GM21737 (cell line): ENCODE data around the gene CFLAR.
"Not testable (repeated sequence)": the region's sequence is repeated elsewhere in the genome, so short reads cannot be mapped to it uniquely, and the experiment has no call there.

Source experiments
- ATAC-seq: cut with Tn5 transposase; IDR thresholded peaks from one replicate; pipeline ENCODE4 v1.9.1; 2021; ENCODE audit warnings: mild to moderate bottlenecking, moderate library complexity; ENCODE audit not compliant: unreplicated experiment

CFLAR gene

GRCh38 chr2:201144101-201145051 is 28.4 kb downstream of the CFLAR start:
- ATAC-seq = no peak

- ATAC-seq = no peak
Observed at GRCh38 chr2:201148434-201148990, 32.5 kb downstream of the CFLAR start.

DNA sequence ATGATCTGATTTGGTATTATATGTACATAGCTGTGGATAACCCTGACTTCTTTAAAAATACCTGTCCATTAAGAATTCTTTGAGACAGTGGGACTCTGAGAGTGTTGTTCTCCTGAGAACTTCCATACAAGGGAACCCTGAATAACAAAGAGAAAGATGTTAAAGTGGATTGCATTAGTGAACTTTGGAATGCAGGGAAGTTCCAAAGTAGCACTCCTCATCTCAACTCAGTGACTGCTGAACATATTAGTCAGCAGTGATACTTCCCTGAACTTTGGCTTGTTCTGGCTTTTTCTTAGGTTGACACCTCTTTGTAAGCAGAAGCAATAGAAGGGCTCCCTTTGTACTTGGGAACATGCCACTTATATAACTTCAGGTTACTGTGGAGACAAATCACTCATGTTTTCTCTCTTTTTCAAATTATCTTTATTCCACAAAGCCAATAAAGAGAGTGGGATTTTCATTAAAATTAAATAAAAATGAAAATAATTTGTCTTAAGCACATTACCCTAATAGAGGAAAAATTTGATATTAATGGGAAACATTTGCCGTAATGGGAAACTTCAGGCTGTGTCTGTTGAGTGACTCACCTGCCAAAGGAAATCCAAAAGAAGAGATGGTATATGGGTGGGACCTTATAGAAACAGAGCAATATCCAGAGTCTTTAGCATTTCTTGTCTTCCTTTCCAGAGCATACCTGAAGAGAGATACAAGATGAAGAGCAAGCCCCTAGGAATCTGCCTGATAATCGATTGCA is 33.3 kb downstream of the CFLAR start:
- ATAC-seq = no peak

DNA sequence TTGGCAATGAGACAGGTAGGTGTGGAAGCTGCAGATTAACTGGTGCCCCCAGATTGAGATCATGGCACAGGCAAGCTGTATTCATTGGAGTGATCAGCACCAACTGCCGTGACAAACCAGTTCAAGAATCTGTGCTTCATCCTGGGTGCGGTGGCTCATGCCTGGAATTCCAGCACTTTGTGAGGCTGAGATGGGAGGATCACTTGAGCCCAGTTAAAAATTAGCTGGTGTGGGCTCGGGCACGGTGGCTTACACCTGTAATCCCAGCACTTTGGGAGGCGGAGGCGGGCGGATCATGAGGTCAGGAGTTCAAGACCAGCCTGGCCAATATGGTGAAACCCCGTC is 33.8 kb downstream of the CFLAR start:
- not testable (repeated sequence) for ATAC-seq

DNA sequence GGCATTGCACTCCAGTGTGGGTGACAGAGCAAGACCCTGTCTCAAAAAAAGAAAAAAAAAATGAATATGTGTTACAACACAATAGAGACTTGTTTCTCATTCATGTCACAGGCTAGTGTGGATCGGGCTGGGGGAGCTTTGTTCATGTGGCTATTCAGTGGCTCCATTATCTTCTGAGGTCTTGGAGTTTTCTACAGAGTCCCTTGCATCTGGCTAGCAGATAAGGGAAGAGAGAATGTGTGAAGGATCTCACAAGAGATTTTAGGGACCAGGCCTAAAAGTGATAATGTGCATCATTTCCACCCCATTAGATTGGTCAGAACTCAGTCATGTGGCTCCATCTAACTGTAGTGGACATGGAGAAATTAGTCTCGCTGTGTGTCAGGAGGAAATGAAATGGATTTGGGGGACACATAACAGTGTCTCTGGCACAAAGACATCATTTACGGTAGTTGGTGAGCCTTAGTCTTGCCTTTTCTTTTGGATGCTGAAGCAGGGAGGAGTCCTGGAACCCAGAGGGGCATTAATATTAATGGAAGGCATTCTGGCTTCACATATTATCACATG is 34.6 kb downstream of the CFLAR start:
- ATAC-seq = no peak

DNA sequence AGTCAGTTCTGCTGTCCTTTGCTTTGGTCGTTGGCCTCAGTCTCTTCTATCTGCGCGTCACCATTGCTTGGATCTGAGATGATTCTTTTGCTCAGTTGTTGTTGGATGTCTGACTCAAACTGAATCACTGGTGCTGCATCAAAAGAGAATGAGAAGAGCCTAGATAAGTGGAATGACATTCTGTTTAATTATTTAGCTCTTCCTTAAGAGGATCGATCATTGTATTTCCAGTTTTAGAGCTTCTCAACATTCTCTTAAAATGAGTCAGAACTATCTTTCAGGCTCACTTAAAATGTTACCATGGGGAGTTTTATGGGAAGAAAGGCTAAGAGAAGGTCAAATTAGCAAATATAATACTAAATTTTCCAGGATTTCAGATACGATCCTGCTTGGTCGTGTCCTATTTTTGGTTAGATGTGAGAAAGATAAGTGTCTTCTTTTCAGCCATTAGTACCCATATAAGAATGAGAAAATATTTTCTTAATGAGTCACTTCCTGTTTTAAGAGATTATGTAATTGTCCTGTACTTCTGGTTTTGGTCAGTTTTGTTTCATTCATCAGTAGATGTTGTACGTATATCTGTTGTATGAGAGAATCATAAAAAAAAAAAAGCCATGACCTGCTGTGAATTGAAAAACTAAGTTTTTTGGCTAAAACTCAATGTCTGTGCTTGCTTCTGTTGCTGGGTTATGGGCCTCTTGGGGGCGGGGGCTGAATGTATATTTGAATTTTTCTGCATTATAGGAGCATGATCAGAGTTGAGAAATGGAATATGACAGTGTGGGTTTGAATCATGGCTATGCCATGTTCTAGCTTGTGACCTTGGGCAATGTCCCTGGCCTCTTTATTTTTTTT is 35.4 kb downstream of the CFLAR start:
- peak; percentile 67 for ATAC-seq

- ATAC-seq = no peak
Observed at GRCh38 chr2:201152517-201152916, 36.6 kb downstream of the CFLAR start.

DNA sequence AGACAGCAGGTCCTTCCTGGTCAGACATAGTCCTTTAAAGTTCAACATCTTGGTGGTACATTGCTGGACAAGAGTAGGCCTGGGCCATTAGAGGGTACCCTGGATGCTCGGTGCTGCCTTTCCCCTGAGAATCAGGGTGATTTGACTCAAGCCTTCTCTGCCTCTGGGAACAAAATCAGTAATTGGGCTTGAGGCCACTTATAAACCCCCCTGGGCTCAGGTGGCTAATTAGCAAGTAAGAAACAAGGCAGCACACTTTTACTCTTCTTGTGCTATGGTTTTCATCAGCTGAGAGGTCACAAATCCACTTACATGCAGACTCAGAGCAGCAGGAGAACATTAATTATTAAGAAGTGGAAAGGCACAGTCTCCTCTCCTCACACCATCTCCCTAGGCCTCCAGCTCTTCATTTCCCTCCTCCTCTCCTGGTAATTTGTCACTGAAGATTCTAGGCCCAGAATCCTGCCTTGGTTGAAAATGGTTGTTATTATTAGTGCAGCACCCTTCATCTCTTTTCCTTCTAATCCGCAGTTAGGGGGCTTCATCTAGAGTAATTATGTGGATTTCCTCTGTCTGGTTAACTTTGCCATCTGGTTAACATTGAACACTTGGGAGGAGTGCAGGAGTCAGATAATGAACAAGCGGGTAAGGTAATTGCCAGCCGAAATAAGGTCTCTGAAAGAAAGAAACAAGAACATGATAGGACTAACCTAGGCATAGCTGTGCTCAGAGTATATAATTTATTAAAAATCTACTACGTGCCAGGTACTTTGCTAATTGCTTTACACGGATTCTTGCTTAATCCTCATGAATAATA is 37.2 kb downstream of the CFLAR start:
- no peak for ATAC-seq

DNA sequence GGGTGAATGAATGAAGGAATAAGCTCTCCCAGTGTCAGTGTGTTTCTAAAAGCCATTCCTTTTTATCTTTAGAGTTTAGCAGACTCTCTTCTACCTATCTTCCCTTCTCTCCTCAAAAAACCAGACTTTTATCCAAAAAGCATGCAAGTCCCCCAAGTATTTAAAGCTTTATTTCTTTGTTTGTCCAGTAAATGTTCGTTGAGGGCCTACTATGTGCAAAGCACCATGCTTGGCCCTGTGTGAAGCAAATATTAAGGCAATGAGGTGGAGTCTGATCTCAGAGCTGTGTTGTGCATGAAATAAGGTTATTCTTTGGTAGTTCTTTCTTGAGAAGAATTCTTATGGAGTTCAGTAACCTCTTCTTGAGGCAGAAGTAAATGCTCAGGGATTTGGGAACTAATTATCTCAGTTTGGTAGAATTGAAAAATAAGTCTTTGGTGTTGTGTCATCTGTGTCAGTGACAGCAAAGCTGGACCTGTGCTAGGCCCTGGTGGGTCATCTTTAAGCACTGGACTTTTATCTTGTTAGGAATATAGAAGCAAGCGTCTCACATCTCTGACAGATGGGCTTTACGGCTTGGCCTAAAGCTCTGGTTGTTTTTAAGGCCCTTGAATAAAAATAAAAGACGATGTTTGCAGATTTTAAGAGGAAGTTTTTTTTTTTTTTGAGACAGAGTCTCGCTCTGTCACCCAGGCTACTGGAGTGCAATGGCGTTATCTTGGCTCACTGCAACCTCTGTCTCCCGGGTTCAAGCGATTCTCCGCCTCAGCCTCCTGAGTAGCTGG is 38.8 kb downstream of the CFLAR start:
- ATAC-seq = no peak

DNA sequence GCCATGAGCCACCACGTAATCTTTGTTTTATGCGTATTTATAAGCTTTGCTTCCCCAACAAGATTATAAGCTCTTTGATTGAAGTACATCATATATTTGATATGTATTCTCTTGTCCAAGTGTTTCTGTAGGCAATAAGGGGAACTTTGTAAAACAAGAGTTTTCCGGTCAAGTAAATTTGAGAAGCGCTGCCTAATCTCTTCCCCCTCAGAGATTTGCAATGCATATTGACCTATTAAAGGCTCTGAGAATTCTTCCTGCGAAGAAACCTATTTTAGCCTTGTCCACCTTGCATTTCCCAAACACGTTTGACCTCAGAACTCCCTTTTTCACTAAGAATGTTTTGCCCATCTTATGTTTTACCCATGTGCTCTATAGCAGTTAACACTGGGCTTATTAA is 40.1 kb downstream of the CFLAR start:
- no peak for ATAC-seq

DNA sequence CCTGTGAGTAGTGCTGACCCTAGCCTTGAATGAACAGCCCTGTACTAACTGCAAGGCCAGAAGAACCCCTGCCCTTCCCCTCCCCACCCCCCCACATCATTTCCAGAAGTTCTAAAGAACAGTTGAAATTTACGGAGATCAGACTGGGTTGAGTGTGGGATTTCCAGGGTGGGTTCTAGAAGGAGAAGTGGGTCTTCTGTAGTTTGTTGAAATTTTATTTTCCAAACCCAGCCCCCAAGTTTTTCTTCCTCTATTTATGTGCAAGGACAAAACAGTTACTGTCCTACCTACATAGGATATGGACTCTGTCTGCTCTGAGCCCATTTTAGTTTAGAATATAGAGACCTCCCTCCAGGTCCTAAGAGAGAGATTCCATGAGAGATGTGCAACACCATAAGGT is 40.7 kb downstream of the CFLAR start:
- ATAC-seq = no peak

- ATAC-seq = peak; percentile 25
Observed at GRCh38 chr2:201157694-201158093, 41.7 kb downstream of the CFLAR start.

DNA sequence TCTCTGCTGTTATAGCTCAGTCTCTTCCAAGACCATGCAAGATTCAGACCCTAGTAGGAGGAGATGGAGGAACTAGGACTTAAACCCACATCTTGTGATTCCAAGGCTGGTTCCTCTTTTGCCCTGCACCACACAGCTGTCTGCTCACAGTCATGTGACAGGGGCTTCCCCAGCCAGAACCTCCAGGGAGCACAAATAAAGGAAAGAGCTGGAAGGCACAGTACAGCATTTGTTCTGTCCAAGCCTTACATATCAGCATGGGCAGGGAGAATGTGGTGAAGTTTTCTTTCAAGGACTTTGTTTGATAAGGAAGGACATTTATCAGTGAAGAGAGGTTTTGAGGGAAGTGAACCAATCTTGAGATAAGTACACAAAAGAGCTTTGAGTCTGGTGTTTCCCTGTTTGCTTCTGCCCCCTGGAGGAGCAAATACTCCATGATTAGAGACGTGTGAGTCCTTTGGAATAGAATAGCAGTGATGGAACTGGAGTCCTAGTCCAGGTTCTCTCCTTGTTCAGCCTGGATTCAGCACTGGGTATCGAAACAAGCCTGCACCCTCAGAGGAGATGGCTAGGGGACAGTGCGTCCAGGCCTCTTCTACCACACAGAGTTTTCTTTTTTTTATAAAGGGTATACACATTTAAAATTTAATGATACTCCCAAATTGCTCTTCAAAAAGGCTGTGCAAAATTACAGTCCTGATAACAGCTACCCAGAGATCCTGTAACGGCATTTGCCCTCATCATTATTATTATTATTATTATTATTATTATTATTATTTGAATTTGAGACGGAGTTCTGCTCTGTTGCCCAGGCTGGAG is 42.4 kb downstream of the CFLAR start:
- peak; percentile 95 for ATAC-seq

DNA sequence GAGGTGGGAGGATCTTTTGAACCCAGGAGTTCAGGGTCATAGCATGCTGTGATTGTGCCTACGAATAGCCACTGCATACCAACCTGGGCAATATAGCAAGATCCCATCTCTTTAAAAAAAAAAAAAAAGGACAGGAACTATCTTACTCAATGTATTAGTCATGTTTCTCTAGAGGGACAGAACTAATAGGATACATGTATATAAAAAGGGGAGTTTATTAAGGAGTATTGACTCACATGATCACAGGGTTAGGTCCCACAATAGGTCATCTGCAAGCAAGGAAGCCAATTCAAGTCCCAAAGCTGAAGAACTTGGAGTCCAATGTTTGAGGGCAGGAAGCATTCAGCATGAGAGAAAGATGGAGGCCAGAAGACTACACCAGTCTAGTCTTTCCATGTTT is 48.2 kb downstream of the CFLAR start:
- ATAC-seq = no peak

- ATAC-seq = no peak
Observed at GRCh38 chr2:201167546-201167945, 51.6 kb downstream of the CFLAR start.

GRCh38 chr2:201168496-201168895 is 52.5 kb downstream of the CFLAR start:
- ATAC-seq = not testable (repeated sequence)

- no peak for ATAC-seq
Observed at GRCh38 chr2:201171259-201171814, 55.4 kb downstream of the CFLAR start.

DNA sequence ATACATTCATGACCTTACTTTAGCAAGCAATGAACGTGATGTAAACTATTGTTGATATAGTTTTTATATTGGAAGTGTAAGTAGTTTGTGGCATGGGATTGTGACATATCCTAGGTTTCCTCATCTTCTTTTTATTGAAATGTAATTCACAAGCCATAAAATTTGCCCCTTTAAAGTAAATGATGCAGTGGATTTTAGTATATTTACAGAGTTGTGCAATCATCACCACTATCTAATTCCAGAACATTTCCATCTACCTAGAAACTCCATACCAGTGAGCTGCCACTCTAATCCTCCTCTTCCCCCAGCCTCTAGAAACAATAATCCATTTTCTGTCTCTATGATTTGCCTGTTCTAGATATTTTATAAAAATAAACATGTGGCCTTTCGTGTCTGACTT is 56.3 kb downstream of the CFLAR start:
- ATAC-seq = no peak
